ENCODE results near the gene LRP4. TPM values are rescaled to one million over a fixed set of nuclear protein-coding genes. Genes with fewer than 3 reads are reported as not detected.

Gene LRP4
- polyA plus RNA-seq, 3 donors: not detected

DNA sequence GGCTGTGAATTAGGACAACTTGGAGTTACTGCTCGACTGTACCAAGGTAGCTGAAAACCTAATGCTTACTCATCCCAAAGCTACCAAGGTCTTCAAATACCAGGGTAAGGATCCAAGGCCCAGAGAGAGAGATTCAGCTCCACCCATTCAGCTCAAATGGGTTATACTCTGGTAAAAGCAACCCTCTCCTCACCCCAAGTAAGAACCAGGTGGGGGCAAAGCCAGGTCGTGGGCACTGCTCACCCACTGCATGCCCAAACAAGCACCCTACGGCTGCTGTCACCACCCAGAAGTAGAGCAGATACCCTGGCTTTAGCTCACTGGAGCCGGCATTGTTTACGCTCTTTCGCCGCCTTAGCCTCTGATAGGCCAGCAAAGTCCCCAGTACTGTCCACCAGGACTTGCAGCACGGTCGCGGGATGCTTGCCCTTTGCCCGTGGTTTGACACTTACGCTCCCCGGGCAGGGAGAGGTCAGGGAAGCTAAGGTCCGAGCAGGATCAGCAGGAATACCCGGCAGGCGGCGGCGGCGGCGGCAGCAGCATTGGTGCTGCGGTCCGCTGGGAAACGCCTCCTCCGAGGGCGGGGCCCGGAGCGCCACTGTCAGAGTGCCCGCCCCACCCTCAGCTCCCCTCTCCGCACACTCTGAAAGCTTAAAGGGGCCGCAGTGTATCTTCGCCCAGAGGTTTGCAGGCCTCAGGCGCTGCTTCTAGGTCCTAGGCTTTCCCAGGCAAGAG, 91.9 kb downstream of the LRP4 start:
- peaks cover 0 to 1% (median 0%) of the 10 kb centered on the region in 3 donors for H3K27me3 Mint-ChIP-seq (ENCODE audit: low read depth in 3 of 3)
- peak; percentile 34 to 52 (median 49) for DNase-seq
- 4% methylated on average over 29 of the region's 32 CpGs for WGBS (ENCODE audit: insufficient coverage)
- Histone ChIP-seq H3K9me3 (replicated peaks in 1 of 2; ENCODE audit: control insufficient read depth in 1 of 2, insufficient read depth in 1 of 2, low read length in 2 of 2) (no peaks in the 10 kb centered on the region), H3K79me2 (ENCODE audit: insufficient read depth, low read length) (peaks cover 100% of the 10 kb centered on the region), H3K27me3 (ENCODE audit: control insufficient read depth in 2 of 2, insufficient read depth in 2 of 2, low read length in 2 of 2) (no peaks in the 10 kb centered on the region), H3K27ac (ENCODE audit: low read depth in 1 of 2, low read length in 2 of 2) (peak overlapping the region in 1 of 2 donors; percentile 67), H4K20me1 (ENCODE audit: insufficient read depth, low read length) (peaks cover 12% of the 10 kb centered on the region), H3K4me1 (ENCODE audit: control insufficient read depth in 1 of 2, insufficient read depth in 2 of 2, low read length in 2 of 2) (peaks cover 11 to 13% of the 10 kb centered on the region in 2 donors), H3K36me3 (replicated peaks in 1 of 2; ENCODE audit: control insufficient read depth in 1 of 2, insufficient read depth in 2 of 2, low read length in 2 of 2) (no peaks in the 10 kb centered on the region), H3K4me3 (replicated peaks in 1 of 3; ENCODE audit: low read depth in 2 of 3, low read length in 3 of 3) (peak overlapping the region; percentile 54 to 82 (median 68)), H3K4me2 (replicated peaks; ENCODE audit: extremely low read depth, low read length, poor library complexity, severe bottlenecking) (peak overlapping the region; percentile 87), H2AFZ (ENCODE audit: insufficient read depth, low read depth, low read length, poor library complexity, severe bottlenecking) (peak overlapping the region; percentile 85), H3K9ac (ENCODE audit: insufficient read depth, low read length, poor library complexity, severe bottlenecking) (peak overlapping the region; percentile 61)
- peaks cover 21% of the 10 kb centered on the region for H3K4me1 Mint-ChIP-seq
- TF ChIP-seq, protein P1, sequence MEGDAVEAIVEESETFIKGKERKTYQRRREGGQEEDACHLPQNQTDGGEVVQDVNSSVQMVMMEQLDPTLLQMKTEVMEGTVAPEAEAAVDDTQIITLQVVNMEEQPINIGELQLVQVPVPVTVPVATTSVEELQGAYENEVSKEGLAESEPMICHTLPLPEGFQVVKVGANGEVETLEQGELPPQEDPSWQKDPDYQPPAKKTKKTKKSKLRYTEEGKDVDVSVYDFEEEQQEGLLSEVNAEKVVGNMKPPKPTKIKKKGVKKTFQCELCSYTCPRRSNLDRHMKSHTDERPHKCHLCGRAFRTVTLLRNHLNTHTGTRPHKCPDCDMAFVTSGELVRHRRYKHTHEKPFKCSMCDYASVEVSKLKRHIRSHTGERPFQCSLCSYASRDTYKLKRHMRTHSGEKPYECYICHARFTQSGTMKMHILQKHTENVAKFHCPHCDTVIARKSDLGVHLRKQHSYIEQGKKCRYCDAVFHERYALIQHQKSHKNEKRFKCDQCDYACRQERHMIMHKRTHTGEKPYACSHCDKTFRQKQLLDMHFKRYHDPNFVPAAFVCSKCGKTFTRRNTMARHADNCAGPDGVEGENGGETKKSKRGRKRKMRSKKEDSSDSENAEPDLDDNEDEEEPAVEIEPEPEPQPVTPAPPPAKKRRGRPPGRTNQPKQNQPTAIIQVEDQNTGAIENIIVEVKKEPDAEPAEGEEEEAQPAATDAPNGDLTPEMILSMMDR (IDR thresholded peaks at IDR 0.05): no peak
- peaks cover 2 to 8% of the 10 kb centered on the region in 2 donors for H3K36me3 Mint-ChIP-seq
- intact Hi-C loops (cut with micrococcal nuclease): no loop called here
- H3K4me3 Mint-ChIP-seq: peak overlapping the region; percentile 86 to 96
- no peaks in the 10 kb centered on the region for H3K9me3 Mint-ChIP-seq
- peak overlapping the region; percentile 57 to 82 (median 73) for H3K27ac Mint-ChIP-seq

DNA sequence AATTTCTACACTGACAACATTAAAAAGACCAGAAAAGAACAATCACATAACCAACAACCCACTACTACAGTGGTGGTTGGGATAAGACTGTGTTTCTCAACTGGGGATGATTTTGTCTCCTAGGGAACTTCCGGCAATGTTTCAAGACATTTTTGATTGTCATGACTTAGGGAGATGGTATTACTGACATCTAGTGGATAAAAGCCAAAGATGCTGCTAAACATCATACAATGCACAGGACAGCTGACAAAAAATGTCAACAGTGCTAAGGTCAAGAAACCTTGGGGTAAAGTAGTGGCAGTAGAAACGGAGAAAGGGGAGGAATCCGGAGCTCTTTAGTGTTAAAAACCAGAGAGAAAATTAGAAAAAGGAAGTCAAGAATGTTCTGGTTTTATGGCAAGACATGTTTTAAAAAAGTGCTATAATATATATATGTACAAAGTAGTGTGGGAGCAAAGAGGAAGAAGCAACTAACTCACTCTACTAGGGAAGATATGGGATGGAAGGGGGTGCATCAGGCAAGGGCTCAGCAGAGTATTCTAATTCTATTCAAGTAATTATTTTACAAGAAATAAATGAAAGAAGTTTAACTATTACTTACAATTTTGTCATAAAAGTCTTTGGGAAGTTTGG, 109.4 kb downstream of the LRP4 start:
- no peaks in the 10 kb centered on the region for H3K4me1 ChIP-seq (ENCODE audit: control insufficient read depth in 1 of 2, insufficient read depth in 2 of 2, low read length in 2 of 2)
- no peak overlapping the region for H3K4me3 ChIP-seq (replicated peaks in 1 of 3; ENCODE audit: low read depth in 2 of 3, low read length in 3 of 3)
- Mint-ChIP-seq H3K4me1 (peaks cover 3% of the 10 kb centered on the region), H3K36me3 (peaks cover 62 to 84% of the 10 kb centered on the region in 2 donors), H3K4me3 (no peak overlapping the region), H3K9me3 (no peaks in the 10 kb centered on the region), H3K27me3 (ENCODE audit: low read depth in 3 of 3) (peaks cover 0 to 2% (median 0%) of the 10 kb centered on the region in 3 donors), H3K27ac (peak overlapping the region in 4 of 7 donors; percentile 7 to 78 (median 66))
- H2AFZ ChIP-seq (ENCODE audit: insufficient read depth, low read depth, low read length, poor library complexity, severe bottlenecking): no peak overlapping the region
- H4K20me1 ChIP-seq (ENCODE audit: insufficient read depth, low read length): no peaks in the 10 kb centered on the region
- peak overlapping the region in 1 of 2 donors; percentile 46 for H3K27ac ChIP-seq (ENCODE audit: low read depth in 1 of 2, low read length in 2 of 2)
- H3K27me3 ChIP-seq (ENCODE audit: control insufficient read depth in 2 of 2, insufficient read depth in 2 of 2, low read length in 2 of 2): no peaks in the 10 kb centered on the region
- intact Hi-C loops (cut with micrococcal nuclease): no loop called here
- DNase-seq: peak in 1 of 3 donors; percentile 10
- H3K9me3 ChIP-seq (replicated peaks in 1 of 2; ENCODE audit: control insufficient read depth in 1 of 2, insufficient read depth in 1 of 2, low read length in 2 of 2): no peaks in the 10 kb centered on the region
- TF ChIP-seq, protein P1 (IDR thresholded peaks at IDR 0.05): no peak
- H3K4me2 ChIP-seq (replicated peaks; ENCODE audit: extremely low read depth, low read length, poor library complexity, severe bottlenecking): no peak overlapping the region
- no peaks in the 10 kb centered on the region for H3K79me2 ChIP-seq (ENCODE audit: insufficient read depth, low read length)
- no CpG with 5 or more reads among the region's 3 CpGs for WGBS (ENCODE audit: insufficient coverage)
- peaks cover 53 to 84% of the 10 kb centered on the region in 2 donors for H3K36me3 ChIP-seq (replicated peaks in 1 of 2; ENCODE audit: control insufficient read depth in 1 of 2, insufficient read depth in 2 of 2, low read length in 2 of 2)
- no peak overlapping the region for H3K9ac ChIP-seq (ENCODE audit: insufficient read depth, low read length, poor library complexity, severe bottlenecking)

Other genes with a start within 250 kb of the LRP4 start
- 10 to 100 TPM; 31.6 to 59.3 (median 44.1) TPM for gene ARHGAP1, start 217.9 kb downstream of the LRP4 start, polyA plus RNA-seq
- 1 to 10 TPM; 4.1 to 4.5 (median 4.2) TPM for gene ZNF408, start 217.5 kb downstream of the LRP4 start, polyA plus RNA-seq
- gene F2, start 199.3 kb downstream of the LRP4 start, polyA plus RNA-seq: not detected
- gene CKAP5, start 72.3 kb downstream of the LRP4 start, polyA plus RNA-seq: 10 to 100 TPM in 1 of 3 donors, 1 to 10 TPM in 2; 6.4 to 10.2 (median 7.9) TPM
- 1 to 10 TPM; 4.5 to 6.5 (median 5.9) TPM for gene CSTPP1, start 18.2 kb upstream of the LRP4 start, polyA plus RNA-seq

All from CD14-positive monocyte (primary cell).